Activated CD4-positive, alpha-beta memory T cell treated with anti-CD3 and anti-CD28 coated beads for 36 hours (primary cell): ENCODE data around the gene CASP4. TPM values are rescaled to one million over a fixed set of nuclear protein-coding genes. Genes with fewer than 3 reads are reported as not detected.

Experiments used
- CTCF ChIA-PET: fragments of 350-600 bp; sonication (Branson Sonifier 250); formaldehyde crosslinking; loops from one replicate; lab custom pipeline; 2021; ENCODE audit warnings: antibody characterized with exemption, inconsistent platforms; lab: Charles Lee
- POLR2A ChIA-PET: fragments of 350-600 bp; sonication (Branson Sonifier 250); formaldehyde crosslinking; loops from one replicate; lab custom pipeline; 2021; ENCODE audit warnings: antibody characterized with exemption; lab: Charles Lee
- DNase-seq: peaks from one replicate; pipeline ENCODE4 v3.0.0-alpha.2; 2020
- H3K27ac Mint-ChIP-seq: one replicate; pipeline ENCODE4 v1.8.0; 2021; ENCODE audit warnings: mixed read lengths
- H3K27me3 Mint-ChIP-seq: one replicate; pipeline ENCODE4 v1.8.0; 2021; ENCODE audit warnings: mixed read lengths
- H3K36me3 Mint-ChIP-seq: one replicate; pipeline ENCODE4 v1.8.0; 2021; ENCODE audit warnings: mixed read lengths
- H3K4me1 Mint-ChIP-seq: one replicate; pipeline ENCODE4 v1.8.0; 2021; ENCODE audit warnings: low read depth, mixed read lengths
- H3K4me3 Mint-ChIP-seq: one replicate; pipeline ENCODE4 v1.8.0; 2021; ENCODE audit warnings: mild to moderate bottlenecking, mixed read lengths
- H3K9me3 Mint-ChIP-seq: one replicate; pipeline ENCODE4 v1.8.0; 2021; ENCODE audit warnings: mixed read lengths
- intact Hi-C: fragments of 100-400 bp; cut with micrococcal nuclease; formaldehyde crosslinking; loops from one replicate; pipeline ENCODE4 v1.15.1; 2023
- total RNA-seq, 2 experiments: library from RNA; stranded (reverse); gene quantifications; one replicate each; pipeline ENCODE4 v1.2.3, GENCODE V29; 2021

Gene CASP4
- 10 to 100 TPM; 58.2 to 58.3 TPM for total RNA-seq

DNA sequence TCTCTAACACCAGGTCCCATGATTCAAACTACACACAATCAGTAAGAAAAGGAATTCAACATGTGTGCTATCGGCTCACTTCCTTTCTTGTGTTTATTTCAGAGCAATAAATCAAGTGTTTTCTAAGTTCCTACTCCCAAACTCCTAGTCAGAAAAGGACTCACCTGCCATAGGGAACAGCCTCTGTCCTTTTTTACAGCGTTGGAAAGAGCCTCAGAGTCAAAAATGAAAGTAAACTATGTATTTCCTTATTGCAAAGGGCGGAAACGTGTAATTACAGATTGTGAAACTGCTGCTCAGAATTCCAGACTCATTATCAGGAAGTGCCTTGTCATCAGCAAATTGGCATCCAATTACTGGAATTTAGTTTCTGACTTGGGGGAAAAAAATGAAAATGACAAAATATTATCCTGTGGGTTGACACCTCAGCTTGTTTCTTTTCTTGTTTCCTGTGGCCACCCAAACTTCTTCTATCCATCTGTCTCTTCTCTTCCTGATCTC is at the start of gene CASP4:
Gene CASP4, minus strand, starts transcription at position 220 of the 501 bp plus-strand sequence. Its CDS starts 49 bp downstream, at position 171.
- Mint-ChIP-seq H3K27me3 (no peaks in the 10 kb centered on the region), H3K27ac (peak within 1 kb of the TSS; percentile 92), H3K36me3 (peaks cover 29% of the 10 kb centered on the region), H3K4me3 (peak within 1 kb of the TSS; percentile 89), H3K9me3 (peaks cover 31% of the 10 kb centered on the region), H3K4me1 (peaks cover 36% of the 10 kb centered on the region)
- no peak for DNase-seq
- intact Hi-C loops: loop anchor here (1.0 to 10.0 kb wide), 5 partner anchors 50 to 326 kb away; no protein-coding TSS in a partner anchor
- POLR2A ChIA-PET: interaction anchor here (2.5 kb wide), 1 partner anchor 75 kb away, joined by 4 read pairs; no protein-coding TSS in a partner anchor
- CTCF ChIA-PET: interaction anchor here (1.2 to 2.0 kb wide), 3 partner anchors 21 to 359 kb away, joined by 3 to 7 read pairs (median 3); no protein-coding TSS in a partner anchor

- POLR2A ChIA-PET: no interaction called here
- Mint-ChIP-seq H3K4me1 (no peaks in the 10 kb centered on the region), H3K9me3 (no peaks in the 10 kb centered on the region), H3K27ac (no peak overlapping the region), H3K27me3 (no peaks in the 10 kb centered on the region), H3K36me3 (no peaks in the 10 kb centered on the region), H3K4me3 (no peak overlapping the region)
- DNase-seq: no peak
- CTCF ChIA-PET: interaction anchor here (0.8 kb wide), 1 partner anchor 10 kb away, joined by 3 read pairs; no protein-coding TSS in a partner anchor
- intact Hi-C loops: no loop called here
Observed at GRCh38 chr11:105007463-105007862, 39.1 kb upstream of the CASP4 start.

GRCh38 chr11:105005451-105005845 is 37.1 kb upstream of the CASP4 start:
- CTCF ChIA-PET: no interaction called here
- Mint-ChIP-seq H3K27ac (no peak overlapping the region), H3K4me1 (peaks cover 5% of the 10 kb centered on the region), H3K4me3 (no peak overlapping the region), H3K9me3 (no peaks in the 10 kb centered on the region), H3K36me3 (no peaks in the 10 kb centered on the region), H3K27me3 (no peaks in the 10 kb centered on the region)
- DNase-seq: no peak
- intact Hi-C loops: no loop called here
- POLR2A ChIA-PET: no interaction called here

- no peaks in the 10 kb centered on the region for H3K9me3 Mint-ChIP-seq
- no peak overlapping the region for H3K27ac Mint-ChIP-seq
- H3K27me3 Mint-ChIP-seq: no peaks in the 10 kb centered on the region
- H3K36me3 Mint-ChIP-seq: no peaks in the 10 kb centered on the region
- POLR2A ChIA-PET: no interaction called here
- H3K4me3 Mint-ChIP-seq: no peak overlapping the region
- DNase-seq: no peak
- CTCF ChIA-PET: no interaction called here
- peaks cover 5% of the 10 kb centered on the region for H3K4me1 Mint-ChIP-seq
- intact Hi-C loops: loop anchor here (5.0 kb wide), 1 partner anchor 1322 kb away; no protein-coding TSS in a partner anchor
Observed at GRCh38 chr11:105004021-105004420, 35.6 kb upstream of the CASP4 start.

DNA sequence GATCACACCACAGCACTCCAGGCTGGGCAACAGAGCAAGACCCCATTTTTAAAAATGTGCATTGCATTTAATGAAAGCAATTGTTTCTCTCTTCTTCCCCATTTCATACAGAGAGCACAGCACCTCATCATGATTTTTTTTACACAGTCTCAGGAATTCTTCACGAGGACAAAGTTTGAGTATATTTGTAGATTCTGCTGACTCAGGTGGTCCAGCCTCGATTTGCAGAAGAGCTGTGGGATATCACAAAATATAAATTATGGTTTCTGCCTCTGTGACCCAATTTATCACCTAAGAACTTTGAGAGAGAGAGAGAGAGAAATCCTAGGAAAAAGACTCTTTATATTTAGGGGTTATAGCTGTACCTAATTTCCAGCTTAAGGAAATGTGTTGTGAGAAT is 34.8 kb upstream of the CASP4 start:
- Mint-ChIP-seq H3K4me3 (no peak overlapping the region), H3K27ac (no peak overlapping the region), H3K27me3 (no peaks in the 10 kb centered on the region), H3K36me3 (no peaks in the 10 kb centered on the region), H3K4me1 (peaks cover 5% of the 10 kb centered on the region), H3K9me3 (no peaks in the 10 kb centered on the region)
- DNase-seq: no peak
- ChIA-PET CTCF (no interaction called here), POLR2A (no interaction called here)
- intact Hi-C loops: loop anchor here (5.0 kb wide), 1 partner anchor 1321 kb away; no protein-coding TSS in a partner anchor

DNA sequence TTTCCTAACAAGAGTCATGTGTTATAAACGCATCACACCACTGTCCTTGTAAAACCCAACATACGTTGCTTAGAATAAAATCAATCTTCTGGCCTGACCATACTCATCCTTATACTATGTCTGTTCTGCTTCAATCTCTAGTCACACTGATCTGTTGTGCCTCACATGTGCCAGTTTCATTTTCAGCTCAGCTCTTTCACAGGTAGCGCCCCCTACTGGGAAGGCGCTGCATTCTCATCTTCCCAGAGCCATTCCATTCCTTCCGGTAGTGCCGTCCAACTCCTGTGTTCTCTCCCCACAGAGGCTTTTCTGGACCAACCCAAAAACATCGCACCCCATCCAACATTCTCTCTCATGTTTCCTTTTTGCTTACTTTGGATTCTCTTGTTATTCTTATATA is 32.4 kb upstream of the CASP4 start:
- no peak overlapping the region for H3K4me3 Mint-ChIP-seq
- no peaks in the 10 kb centered on the region for H3K36me3 Mint-ChIP-seq
- H3K27ac Mint-ChIP-seq: no peak overlapping the region
- peak; percentile 74 for DNase-seq
- H3K4me1 Mint-ChIP-seq: peaks cover 5% of the 10 kb centered on the region
- H3K9me3 Mint-ChIP-seq: no peaks in the 10 kb centered on the region
- intact Hi-C loops: loop anchor here (1.0 to 5.0 kb wide), 3 partner anchors 53 to 1318 kb away; no protein-coding TSS in a partner anchor
- H3K27me3 Mint-ChIP-seq: no peaks in the 10 kb centered on the region
- ChIA-PET CTCF (interaction anchor here (0.5 to 2.0 kb wide), 9 partner anchors 11 to 466 kb away, joined by 3 to 5 read pairs (median 3); partner anchors contain the start of gene CASP4), POLR2A (no interaction called here)

- Mint-ChIP-seq H3K9me3 (no peaks in the 10 kb centered on the region), H3K4me1 (peaks cover 5% of the 10 kb centered on the region), H3K27me3 (no peaks in the 10 kb centered on the region), H3K4me3 (no peak overlapping the region), H3K36me3 (no peaks in the 10 kb centered on the region), H3K27ac (no peak overlapping the region)
- ChIA-PET POLR2A (no interaction called here), CTCF (interaction anchor here (0.5 to 2.0 kb wide), 7 partner anchors 11 to 465 kb away, joined by 3 to 5 read pairs (median 3); partner anchors contain the start of gene CASP4)
- intact Hi-C loops: loop anchor here (1.0 to 5.0 kb wide), 3 partner anchors 53 to 1318 kb away; no protein-coding TSS in a partner anchor
- DNase-seq: peak; percentile 15
Observed at GRCh38 chr11:105000167-105000566, 31.8 kb upstream of the CASP4 start.

GRCh38 chr11:104999721-105000120 is 31.3 kb upstream of the CASP4 start:
- H3K4me1 Mint-ChIP-seq: peaks cover 5% of the 10 kb centered on the region
- DNase-seq: no peak
- no peaks in the 10 kb centered on the region for H3K9me3 Mint-ChIP-seq
- H3K27ac Mint-ChIP-seq: no peak overlapping the region
- no peak overlapping the region for H3K4me3 Mint-ChIP-seq
- no peaks in the 10 kb centered on the region for H3K36me3 Mint-ChIP-seq
- intact Hi-C loops: loop anchor here (1.0 to 5.0 kb wide), 3 partner anchors 52 to 1317 kb away; no protein-coding TSS in a partner anchor
- ChIA-PET CTCF (no interaction called here), POLR2A (no interaction called here)
- no peaks in the 10 kb centered on the region for H3K27me3 Mint-ChIP-seq

- Mint-ChIP-seq H3K4me3 (no peak overlapping the region), H3K9me3 (no peaks in the 10 kb centered on the region), H3K27ac (no peak overlapping the region), H3K36me3 (no peaks in the 10 kb centered on the region), H3K4me1 (peaks cover 5% of the 10 kb centered on the region), H3K27me3 (no peaks in the 10 kb centered on the region)
- no peak for DNase-seq
- intact Hi-C loops: no loop called here
- CTCF ChIA-PET: interaction anchor here (0.8 kb wide), 1 partner anchor 10 kb away, joined by 3 read pairs; no protein-coding TSS in a partner anchor
- POLR2A ChIA-PET: interaction anchor here (0.6 kb wide), 1 partner anchor 24 kb away, joined by 3 read pairs; no protein-coding TSS in a partner anchor
Observed at GRCh38 chr11:104997288-104997687, 28.9 kb upstream of the CASP4 start.

DNA sequence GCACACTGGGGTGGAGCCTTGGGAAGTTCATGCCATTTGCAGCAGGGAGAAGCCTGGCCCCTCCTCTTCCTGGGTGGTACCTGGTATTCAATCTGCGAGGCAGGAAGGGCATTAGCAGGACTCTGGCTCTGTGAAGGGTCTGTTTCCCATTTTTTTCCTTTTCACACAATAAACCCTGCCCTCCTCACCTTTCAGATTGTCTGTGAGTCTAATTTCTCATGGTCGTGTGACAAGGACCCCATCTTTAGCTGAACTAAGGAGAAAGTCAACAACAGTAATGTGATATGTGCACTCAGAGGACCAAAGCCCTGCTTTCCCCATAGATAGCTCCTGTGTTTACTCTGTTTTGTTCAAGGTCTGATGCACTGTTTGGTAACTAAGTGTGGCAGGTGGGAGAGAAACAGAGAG is 26.6 kb upstream of the CASP4 start:
- POLR2A ChIA-PET: no interaction called here
- Mint-ChIP-seq H3K9me3 (no peaks in the 10 kb centered on the region), H3K27me3 (no peaks in the 10 kb centered on the region), H3K4me1 (no peaks in the 10 kb centered on the region), H3K36me3 (no peaks in the 10 kb centered on the region), H3K4me3 (no peak overlapping the region), H3K27ac (no peak overlapping the region)
- intact Hi-C loops: no loop called here
- DNase-seq: no peak
- CTCF ChIA-PET: no interaction called here

- DNase-seq: no peak
- Mint-ChIP-seq H3K27ac (no peak overlapping the region), H3K36me3 (peaks cover 4% of the 10 kb centered on the region), H3K27me3 (no peaks in the 10 kb centered on the region), H3K4me1 (no peaks in the 10 kb centered on the region), H3K4me3 (no peak overlapping the region), H3K9me3 (peaks cover 6% of the 10 kb centered on the region)
- intact Hi-C loops: no loop called here
- POLR2A ChIA-PET: no interaction called here
- CTCF ChIA-PET: no interaction called here
Observed at GRCh38 chr11:104992781-104993180, 24.4 kb upstream of the CASP4 start.

- Mint-ChIP-seq H3K27me3 (no peaks in the 10 kb centered on the region), H3K36me3 (peaks cover 4% of the 10 kb centered on the region), H3K9me3 (peaks cover 6% of the 10 kb centered on the region), H3K27ac (no peak overlapping the region), H3K4me1 (no peaks in the 10 kb centered on the region), H3K4me3 (no peak overlapping the region)
- ChIA-PET POLR2A (no interaction called here), CTCF (interaction anchor here (0.5 kb wide), 1 partner anchor 152 kb away, joined by 3 read pairs; no protein-coding TSS in a partner anchor)
- intact Hi-C loops: no loop called here
- DNase-seq: no peak
Observed at GRCh38 chr11:104991994-104992393, 23.6 kb upstream of the CASP4 start.
